Measurements from ENCODE around the gene RIN2.

The RIN2 gene

GRCh38 chr20:19764207-19764606 lies 6.1 kb downstream of the RIN2 start:
- TF ChIP-seq CTCF (conservative IDR thresholded peaks at IDR 0.05; ENCODE audit: low read depth, low read length), result no peak
- H3K4me3 ChIP-seq (ENCODE audit: low read depth, low read length), result no peak overlapping the region
- no peak for DNase-seq (ENCODE audit: low read depth)

- no peak overlapping the region for H3K4me3 ChIP-seq (ENCODE audit: low read depth, low read length)
- TF ChIP-seq CTCF (conservative IDR thresholded peaks at IDR 0.05; ENCODE audit: low read depth, low read length), result no peak
Observed at GRCh38 chr20:19765266-19765665, 7.2 kb downstream of the RIN2 start.

GRCh38 chr20:19765913-19766312 lies 7.9 kb downstream of the RIN2 start:
- TF ChIP-seq CTCF (conservative IDR thresholded peaks at IDR 0.05; ENCODE audit: low read depth, low read length), result no peak
- no peak for DNase-seq (ENCODE audit: low read depth)
- no peak overlapping the region for H3K4me3 ChIP-seq (ENCODE audit: low read depth, low read length)

More at GRCh38 chr20:19765266-19765665, 7.2 kb downstream of the RIN2 start:
- no peak for DNase-seq (ENCODE audit: low read depth)

GRCh38 chr20:19767070-19767469 lies 9.0 kb downstream of the RIN2 start:
- no peak overlapping the region for H3K4me3 ChIP-seq (ENCODE audit: low read depth, low read length)
- no peak for TF ChIP-seq CTCF (conservative IDR thresholded peaks at IDR 0.05; ENCODE audit: low read depth, low read length)
- DNase-seq (ENCODE audit: low read depth), result no peak

- TF ChIP-seq CTCF (conservative IDR thresholded peaks at IDR 0.05; ENCODE audit: low read depth, low read length), result no peak
- DNase-seq (ENCODE audit: low read depth), result no peak
- H3K4me3 ChIP-seq (ENCODE audit: low read depth, low read length), result no peak overlapping the region
Observed at GRCh38 chr20:19768325-19768842, 10.3 kb downstream of the RIN2 start.

GRCh38 chr20:19769507-19769906 lies 11.4 kb downstream of the RIN2 start:
- H3K4me3 ChIP-seq (ENCODE audit: low read depth, low read length), result no peak overlapping the region
- DNase-seq (ENCODE audit: low read depth), result no peak
- TF ChIP-seq CTCF (conservative IDR thresholded peaks at IDR 0.05; ENCODE audit: low read depth, low read length), result no peak

- no peak for TF ChIP-seq CTCF (conservative IDR thresholded peaks at IDR 0.05; ENCODE audit: low read depth, low read length)
Observed at GRCh38 chr20:19770375-19770774, 12.3 kb downstream of the RIN2 start.

More at GRCh38 chr20:19770375-19770774, 12.3 kb downstream of the RIN2 start:
- no peak overlapping the region for H3K4me3 ChIP-seq (ENCODE audit: low read depth, low read length)
- DNase-seq (ENCODE audit: low read depth), result no peak

Measured in choroid plexus epithelial cell (primary cell).